Thoracic aorta (tissue), 2 donors: ENCODE results near the gene ZBTB21. TPM values are rescaled to one million over a fixed set of nuclear protein-coding genes. Genes with fewer than 3 reads are reported as not detected.

ENCODE experiments used
- ATAC-seq: fragments of 150-250 bp; one replicate; pipeline ENCODE4 v1.8.0; 2017; ENCODE audit warnings: low read depth; ENCODE audit not compliant: insufficient number of reproducible peaks, low FRiP score
- DNase-seq: peaks from one replicate; pipeline ENCODE4 v3.0.0-alpha.2; 2020; ENCODE audit warnings: low spot score
- H3K27ac ChIP-seq, 2 donors: fragments of 200-600 bp; sonication (generic); 1 replicate in 1 of 2; 2 replicates in 1 of 2; pipeline ENCODE4 v1.5.1; 2016; ENCODE audit warnings: mild to moderate bottlenecking in 2 of 2, moderate library complexity in 2 of 2
- H3K27me3 ChIP-seq: fragments of 200-600 bp; sonication (generic); replicated peaks from 2 replicates; pipeline ENCODE4 v1.6.0; 2016; ENCODE audit warnings: mild to moderate bottlenecking; ENCODE audit not compliant: insufficient read depth
- H3K36me3 ChIP-seq: fragments of 200-600 bp; sonication (generic); one replicate; pipeline ENCODE4 v1.5.1; 2016
- H3K4me1 ChIP-seq, 2 donors: fragments of 200-600 bp; sonication (generic); 1 replicate in 1 of 2; 2 replicates in 1 of 2; pipeline versions ENCODE4 v1.5.1 to v1.6.0; 2016; ENCODE audit warnings: low read depth in 2 of 2, mild to moderate bottlenecking in 1 of 2; ENCODE audit not compliant: control insufficient read depth in 1 of 2
- H3K4me3 ChIP-seq: fragments of 200-600 bp; sonication (generic); 2 replicates; pipeline ENCODE4 v1.5.1; 2016; ENCODE audit warnings: mild to moderate bottlenecking
- H3K9me3 ChIP-seq: fragments of 200-600 bp; sonication (generic); 2 replicates; pipeline ENCODE4 v1.5.1; 2016
- CTCF ChIP-seq: fragments of 200-600 bp; sonication (generic); IDR thresholded peaks from one replicate; pipeline ENCODE4 v1.5.1; 2019; ENCODE audit warnings: antibody characterized with exemption
- total RNA-seq, 2 donors: library from RNA; depleted of rRNA; stranded (reverse); fragments of >200 nt; gene quantifications; one replicate each; pipeline versions ENCODE4 v1.1.0 to v1.2.3, GENCODE V29; 2016

Gene ZBTB21
- total RNA-seq, 2 donors from 2014 or later = 16.5 to 23.8 TPM

DNA sequence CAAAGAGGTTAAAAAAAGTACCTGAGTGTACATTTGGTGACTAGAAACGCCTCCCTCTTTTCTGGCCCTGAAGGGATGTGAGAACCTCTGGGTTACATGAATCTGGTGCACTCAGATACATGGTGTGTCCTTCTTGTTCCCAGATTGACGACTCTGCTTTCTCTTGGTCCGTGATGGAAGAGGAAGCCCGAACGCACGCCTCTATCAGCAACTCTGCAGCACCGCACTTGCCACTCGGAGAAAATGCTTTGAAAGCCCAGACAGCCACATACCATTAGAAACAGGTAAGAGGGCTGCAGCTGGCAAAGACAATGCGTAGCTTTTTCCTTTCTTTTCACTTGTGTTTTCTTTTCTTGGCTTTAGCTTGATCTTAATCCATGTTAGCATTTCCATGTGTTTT is 21.1 kb upstream of the ZBTB21 start:
- Histone ChIP-seq H3K4me1 (peaks cover 0 to 17% of the 10 kb centered on the region in 2 donors), H3K27ac (no peak overlapping the region), H3K9me3 (no peaks in the 10 kb centered on the region), H3K27me3 (no peaks in the 10 kb centered on the region), H3K4me3 (no peak overlapping the region), H3K36me3 (no peaks in the 10 kb centered on the region)
- no peak for DNase-seq
- no peak for ATAC-seq
- no peak for TF ChIP-seq CTCF

DNA sequence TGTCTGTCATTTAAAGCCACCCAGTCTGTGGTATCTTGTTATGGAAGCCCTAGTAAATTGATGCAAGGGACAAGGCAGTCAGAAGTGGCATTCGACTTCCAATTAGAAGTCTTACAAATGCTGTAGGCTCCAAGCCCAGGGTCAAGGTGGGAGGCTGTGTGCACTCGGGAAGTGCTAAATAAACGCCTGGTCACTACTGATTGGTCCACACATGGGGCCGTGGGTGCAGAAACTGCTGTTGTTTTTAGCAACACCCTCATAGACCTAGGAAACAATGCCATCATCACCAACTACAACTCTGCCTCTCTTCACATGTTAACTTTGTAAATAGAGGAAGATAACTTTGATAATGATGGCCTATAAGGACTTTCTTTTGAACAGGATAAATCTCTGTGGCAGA is 20.2 kb upstream of the ZBTB21 start:
- no peak for TF ChIP-seq CTCF
- Histone ChIP-seq H3K9me3 (no peaks in the 10 kb centered on the region), H3K27ac (no peak overlapping the region), H3K27me3 (no peaks in the 10 kb centered on the region), H3K4me3 (no peak overlapping the region), H3K4me1 (peaks cover 0 to 17% of the 10 kb centered on the region in 2 donors), H3K36me3 (no peaks in the 10 kb centered on the region)
- no peak for ATAC-seq
- no peak for DNase-seq

- H3K27me3 ChIP-seq = no peaks in the 10 kb centered on the region
- H3K9me3 ChIP-seq = no peaks in the 10 kb centered on the region
- H3K36me3 ChIP-seq = no peaks in the 10 kb centered on the region
- H3K4me3 ChIP-seq = no peak overlapping the region
- H3K4me1 ChIP-seq = peaks cover 0 to 17% of the 10 kb centered on the region in 2 donors
- TF ChIP-seq CTCF = no peak
- peak overlapping the region; percentile 62 to 63 for H3K27ac ChIP-seq
- ATAC-seq = no peak
- no peak for DNase-seq
Measured at GRCh38 chr21:42028766-42029425, 18.7 kb upstream of the ZBTB21 start.

DNA sequence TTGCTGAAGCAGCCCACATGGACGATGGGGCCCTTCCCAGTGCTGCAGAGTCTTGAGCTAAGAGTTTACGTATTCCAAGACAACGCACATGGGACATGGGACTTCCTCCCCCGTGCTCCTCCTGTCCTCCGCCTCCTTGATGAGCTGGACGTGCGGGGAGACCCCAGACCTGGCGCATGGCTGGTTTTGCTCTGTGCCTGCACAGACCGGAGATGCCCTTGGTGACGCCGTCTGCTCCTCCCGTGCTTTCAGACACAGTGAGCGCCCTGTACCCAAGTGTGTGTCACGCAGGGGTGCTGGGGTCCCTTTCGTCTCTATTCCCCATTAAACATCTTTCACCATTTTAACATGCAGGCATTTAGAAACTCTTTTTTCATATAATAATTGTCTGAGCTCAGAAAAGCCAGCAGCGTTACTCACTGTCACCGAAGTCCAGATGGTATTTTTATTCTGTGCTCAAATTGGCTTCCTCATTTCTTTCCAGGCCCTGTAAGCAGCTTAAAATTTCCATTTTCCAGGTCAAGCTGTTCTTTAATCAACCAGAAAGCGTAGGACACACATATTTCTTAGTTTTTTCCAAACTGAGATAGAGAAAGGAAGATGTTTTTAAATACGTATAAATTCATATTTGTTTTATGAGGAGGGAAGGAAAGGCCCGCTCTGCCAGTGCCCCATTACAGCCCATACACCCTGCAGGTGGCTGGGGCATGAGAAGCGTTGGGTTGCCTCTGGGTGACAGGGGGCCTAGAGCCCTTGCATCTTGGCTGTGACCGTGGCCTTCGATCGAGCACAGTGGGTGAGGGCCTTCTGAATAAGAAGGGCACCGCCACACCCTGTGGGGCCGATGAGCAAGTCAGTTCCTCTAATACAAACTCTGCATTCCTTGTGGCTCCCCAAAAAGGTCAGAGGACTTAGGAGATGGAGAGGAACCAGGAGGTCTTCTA is 17.9 kb upstream of the ZBTB21 start:
- no peaks in the 10 kb centered on the region for H3K9me3 ChIP-seq
- peak overlapping the region; percentile 62 to 63 for H3K27ac ChIP-seq
- no peaks in the 10 kb centered on the region for H3K27me3 ChIP-seq
- no peaks in the 10 kb centered on the region for H3K36me3 ChIP-seq
- no peak for TF ChIP-seq CTCF
- ATAC-seq (no peak), DNase-seq (no peak)
- no peak overlapping the region for H3K4me3 ChIP-seq
- H3K4me1 ChIP-seq = peaks cover 0 to 17% of the 10 kb centered on the region in 2 donors

DNA sequence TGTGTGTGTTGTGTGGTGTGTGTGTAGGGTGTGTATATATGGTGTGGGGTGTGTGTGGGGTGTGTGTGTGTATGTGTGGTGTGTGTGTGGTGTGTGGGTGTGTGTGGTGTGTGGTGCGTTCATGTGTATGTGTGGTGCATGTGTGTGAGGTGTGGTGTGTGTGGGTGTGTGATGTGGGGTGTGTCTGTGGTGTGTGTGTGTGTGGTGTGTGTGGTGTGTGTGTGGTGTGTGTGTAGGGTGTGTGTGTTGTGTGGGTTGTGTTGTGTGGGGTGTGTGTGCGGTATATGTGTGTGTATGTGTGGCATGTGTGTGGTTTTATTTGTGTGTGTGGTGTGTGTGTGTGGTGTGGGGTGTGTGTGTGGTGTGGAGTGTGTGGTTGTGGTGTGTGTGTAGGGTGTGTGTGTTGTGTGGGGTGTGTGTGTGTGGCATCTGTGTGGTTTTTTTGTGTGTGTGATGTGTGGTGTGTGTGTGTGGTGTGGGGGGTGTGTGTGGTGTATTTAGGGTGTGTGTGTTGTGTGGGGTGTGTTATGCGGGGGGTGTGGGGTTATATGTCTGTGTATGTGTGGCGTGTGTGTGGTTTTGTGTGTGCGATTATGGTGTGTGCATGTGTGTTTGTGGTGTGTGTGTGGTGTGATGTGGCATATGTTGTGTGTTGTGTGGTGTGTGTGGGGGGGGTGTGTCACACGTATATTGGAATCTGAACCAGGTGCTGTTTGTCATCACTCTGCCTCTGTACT is 17.1 kb upstream of the ZBTB21 start:
- TF ChIP-seq CTCF = no peak
- DNase-seq = no peak
- Histone ChIP-seq H3K9me3 (no peaks in the 10 kb centered on the region), H3K27me3 (no peaks in the 10 kb centered on the region), H3K27ac (peak overlapping the region; percentile 62 to 63), H3K4me1 (peaks cover 0 to 17% of the 10 kb centered on the region in 2 donors), H3K4me3 (no peak overlapping the region), H3K36me3 (no peaks in the 10 kb centered on the region)
- no peak for ATAC-seq
